Right lobe of liver (tissue), 4 donors: ENCODE measurements around the gene TLL1.

Experiments used
- CTCF ChIP-seq, 4 donors: fragments of 200-600 bp in 3 of 4; fragments of 450-650 bp in 1 of 4; IDR thresholded peaks; one replicate each; pipeline versions ENCODE4 v1.5.1 to v1.8.0; 2016 to 2022; ENCODE audit warnings: antibody characterized with exemption in 4 of 4, mild to moderate bottlenecking in 2 of 4
- POLR2A ChIP-seq: fragments of 450-650 bp; IDR thresholded peaks from one replicate; pipeline ENCODE4 v1.6.1; 2017; ENCODE audit warnings: antibody characterized with exemption, mild to moderate bottlenecking
- donor health status: DM: no; HTN: no; CAD: no.
- donor health status: DM: no; HTN: no; CAD: no.
- donor health status: DM: no; HTN: yes; CAD: no.

DNA sequence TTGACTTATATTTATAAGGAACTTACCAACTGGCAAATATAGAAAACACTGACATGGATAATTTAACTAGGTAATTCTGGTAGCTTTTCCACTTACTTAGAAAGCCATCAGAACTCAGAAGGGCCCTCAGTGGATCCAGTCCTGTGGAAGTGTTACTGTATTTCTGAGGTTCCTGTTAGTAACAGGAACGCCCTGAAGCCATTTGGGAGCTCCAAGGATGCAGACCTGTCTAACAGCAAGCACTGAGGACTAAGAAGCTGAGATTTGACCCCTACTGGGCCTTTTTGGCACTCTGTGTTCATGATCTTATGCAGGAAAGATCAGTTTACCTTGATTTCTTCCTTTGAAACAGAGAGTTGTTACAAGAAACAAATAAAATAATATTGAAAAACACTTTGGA, 46.0 kb upstream of the TLL1 start:
- TF ChIP-seq CTCF (IDR thresholded peaks at IDR 0.05) (no peak), POLR2A (no peak)
